ENCODE results near the gene ELP6. TPM values are rescaled to one million over a fixed set of nuclear protein-coding genes. Genes with fewer than 3 reads are reported as not detected.
A peak's percentile ranks its signal among the peaks of the same experiment; 100 is the strongest.

The ELP6 gene
- total and polyA plus RNA-seq, 7 experiments from 2014 or later, result 18.8 to 43.1 (median 32.0) TPM

DNA sequence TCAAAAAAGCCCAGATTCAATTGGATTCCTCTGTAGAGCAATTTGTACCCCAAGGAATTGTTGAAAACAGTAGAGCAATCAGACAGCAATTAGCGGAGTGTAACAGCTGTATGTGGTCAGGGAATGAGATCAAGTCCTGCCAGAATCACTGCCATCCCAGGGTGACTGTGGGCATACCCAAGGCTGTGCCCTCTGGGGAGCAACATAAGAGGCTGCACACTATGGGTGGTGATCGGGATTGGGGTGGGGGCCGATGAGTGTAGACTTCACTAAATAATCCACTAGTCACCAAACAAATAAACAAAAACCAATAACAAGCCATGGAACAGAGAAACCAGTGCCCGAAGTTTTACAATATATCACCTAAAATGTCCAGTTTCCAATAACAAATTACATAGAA lies 12.1 kb upstream of the ELP6 start:
- Histone ChIP-seq H3K4me3 (ENCODE audit: low read length) (no peak overlapping the region), H3K27me3 (ENCODE audit: control insufficient read depth in 2 of 2, insufficient read depth in 2 of 2, low read length in 2 of 2) (no peaks in the 10 kb centered on the region), H3K4me1 (ENCODE audit: control insufficient read depth in 2 of 2, insufficient read depth in 2 of 2, low read length in 2 of 2) (no peaks in the 10 kb centered on the region), H3K27ac (ENCODE audit: low read depth, low read length) (no peak overlapping the region), H3K36me3 (ENCODE audit: control insufficient read depth in 2 of 3, insufficient read depth in 3 of 3, low read length in 3 of 3) (no peaks in the 10 kb centered on the region), H3K9me3 (ENCODE audit: control insufficient read depth in 2 of 3, low read length in 3 of 3) (no peaks in the 10 kb centered on the region)
- Mint-ChIP-seq H3K9me3 (peaks cover 3 to 12% (median 5%) of the 10 kb centered on the region in 11 donors), H3K27me3 (peaks cover 0 to 5% (median 0%) of the 10 kb centered on the region in 5 donors), H3K36me3 (peaks cover 0 to 6% (median 0%) of the 10 kb centered on the region in 5 donors), H3K27ac (no peak overlapping the region), H3K4me3 (no peak overlapping the region), H3K4me1 (peaks cover 0 to 11% (median 0%) of the 10 kb centered on the region in 7 donors)
- intact Hi-C loops (cut with micrococcal nuclease), result loop anchor here (10.0 kb wide), 1 partner anchor 629 kb away; no protein-coding TSS in a partner anchor
- POLR2A ChIA-PET, result no interaction called here
- no peak for ATAC-seq
- DNase-seq, result no peak
- CTCF ChIA-PET, result no interaction called here

DNA sequence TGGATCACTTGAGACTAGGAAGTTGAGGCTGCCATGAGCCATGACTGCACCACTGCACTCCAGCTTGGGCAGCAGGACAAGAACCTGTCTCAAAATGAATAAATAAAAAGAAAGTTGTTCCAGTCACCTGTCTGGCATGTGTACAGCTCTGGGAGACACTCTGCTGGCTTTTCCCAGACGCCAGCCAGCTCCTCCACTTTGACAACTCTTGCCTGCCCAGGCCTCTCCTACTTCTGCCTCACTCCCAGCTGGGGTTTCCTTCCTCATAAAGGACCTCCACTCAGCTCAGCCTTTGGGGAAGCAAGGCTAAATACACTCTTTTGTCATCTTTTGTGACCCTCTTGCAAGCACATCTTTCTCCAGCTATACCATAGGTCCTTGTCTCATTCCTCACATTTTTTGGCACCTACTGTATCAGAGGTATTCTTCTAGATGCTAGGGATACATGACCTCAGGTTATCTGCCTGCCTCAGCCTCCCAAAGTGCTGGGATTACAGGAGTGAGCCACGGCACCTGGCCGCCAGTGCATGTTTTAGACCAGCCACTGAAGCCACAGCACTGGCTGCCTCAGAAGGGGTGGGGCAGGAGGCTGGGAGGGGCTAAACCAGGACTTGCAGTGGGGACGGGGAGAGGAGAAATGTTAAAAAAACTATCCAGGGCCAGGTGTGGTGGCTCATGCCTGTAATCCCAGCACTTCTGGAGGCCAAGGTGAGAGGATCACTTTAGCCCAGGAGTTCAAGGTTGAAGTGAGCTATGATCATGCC lies 10.0 kb upstream of the ELP6 start:
- DNase-seq, result no peak
- intact Hi-C loops (cut with micrococcal nuclease), result loop anchor here (2.0 to 10.0 kb wide), 2 partner anchors 467 to 631 kb away; no protein-coding TSS in a partner anchor
- CTCF ChIA-PET, result interaction anchor here (0.6 to 4.4 kb wide), 4 partner anchors 10 to 277 kb away, joined by 4 to 36 read pairs (median 4); partner anchors contain the start of gene ELP6

DNA sequence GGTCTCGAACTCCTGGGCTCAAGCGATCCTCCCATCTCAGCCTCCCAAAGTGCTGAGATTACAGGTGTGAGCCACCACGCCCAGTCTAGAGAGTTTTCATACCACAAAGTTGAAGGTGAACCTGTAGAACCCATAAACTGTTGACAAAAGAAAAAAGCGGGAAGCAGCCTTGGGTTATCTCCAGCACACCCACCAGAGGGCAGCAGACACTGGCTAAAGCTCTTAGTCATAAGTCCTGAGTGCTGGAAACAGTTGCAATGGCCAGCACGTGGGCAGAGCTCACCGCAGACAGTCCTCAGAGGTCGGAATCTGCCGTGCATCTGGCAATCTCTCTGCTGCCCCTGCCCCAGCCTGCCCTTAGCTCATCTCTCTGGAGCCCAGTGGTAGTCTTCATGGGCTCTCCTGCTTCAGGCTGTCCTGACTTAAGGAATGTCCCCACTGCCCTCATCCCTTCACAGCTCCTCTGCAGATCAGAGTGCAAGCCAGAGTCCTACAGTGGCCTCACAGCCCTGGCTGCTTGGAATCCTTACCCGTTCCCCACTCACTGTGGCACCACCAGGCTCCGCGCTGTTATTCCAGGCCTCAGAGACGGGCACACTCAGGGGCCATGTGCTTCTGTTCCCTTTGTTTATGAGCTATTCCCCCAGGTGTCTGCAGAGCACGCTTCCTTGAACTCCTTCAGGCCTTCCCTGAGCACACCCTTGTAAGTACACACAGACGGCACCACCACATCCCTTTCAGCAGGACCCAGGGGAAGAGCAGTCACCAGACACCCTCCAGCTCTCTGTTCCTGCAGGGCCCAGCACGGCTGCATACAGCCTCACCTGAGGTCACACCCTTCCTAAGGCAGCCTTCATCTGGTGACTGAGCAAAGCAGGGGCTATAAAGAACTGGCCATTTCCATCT lies 8.8 kb upstream of the ELP6 start:
- DNase-seq, result peak; percentile 36 to 75 (median 60)
- Mint-ChIP-seq H3K9me3 (peaks cover 0 to 4% (median 0%) of the 10 kb centered on the region in 11 donors), H3K4me3 (no peak overlapping the region), H3K4me1 (peaks cover 0 to 11% (median 0%) of the 10 kb centered on the region in 7 donors), H3K36me3 (no peaks in the 10 kb centered on the region), H3K27ac (peak overlapping the region in 2 of 9 donors; percentile 15 to 67), H3K27me3 (peaks cover 0 to 8% (median 0%) of the 10 kb centered on the region in 5 donors)
- Histone ChIP-seq H3K36me3 (ENCODE audit: control insufficient read depth in 2 of 3, insufficient read depth in 3 of 3, low read length in 3 of 3) (no peaks in the 10 kb centered on the region), H3K9me3 (ENCODE audit: control insufficient read depth in 2 of 3, low read length in 3 of 3) (no peaks in the 10 kb centered on the region), H3K27me3 (ENCODE audit: control insufficient read depth in 2 of 2, insufficient read depth in 2 of 2, low read length in 2 of 2) (no peaks in the 10 kb centered on the region), H3K4me1 (ENCODE audit: control insufficient read depth in 2 of 2, insufficient read depth in 2 of 2, low read length in 2 of 2) (no peaks in the 10 kb centered on the region), H3K4me3 (ENCODE audit: low read length) (no peak overlapping the region), H3K27ac (ENCODE audit: low read depth, low read length) (no peak overlapping the region)
- peak; percentile 97 for ATAC-seq
- ChIA-PET CTCF (interaction anchor here (0.5 to 4.4 kb wide), 19 partner anchors 9 to 1963 kb away, joined by 3 to 36 read pairs (median 4); partner anchors contain the start of genes DHX30, ELP6 and SMARCC1), POLR2A (interaction anchor here (0.7 to 1.5 kb wide), 5 partner anchors 103 to 303 kb away, joined by 3 to 7 read pairs (median 4); no protein-coding TSS in a partner anchor)
- intact Hi-C loops (cut with micrococcal nuclease), result loop anchor here (1.0 to 10.0 kb wide), 5 partner anchors 267 to 632 kb away; no protein-coding TSS in a partner anchor

More for the DNA sequence above, 10.0 kb upstream of the ELP6 start:
- Mint-ChIP-seq H3K9me3 (peaks cover 3 to 9% (median 5%) of the 10 kb centered on the region in 11 donors), H3K4me1 (peaks cover 0 to 11% (median 0%) of the 10 kb centered on the region in 7 donors), H3K27ac (no peak overlapping the region), H3K27me3 (peaks cover 0 to 5% (median 0%) of the 10 kb centered on the region in 5 donors), H3K4me3 (no peak overlapping the region), H3K36me3 (peaks cover 0 to 6% (median 0%) of the 10 kb centered on the region in 5 donors)
- Histone ChIP-seq H3K27ac (ENCODE audit: low read depth, low read length) (no peak overlapping the region), H3K4me1 (ENCODE audit: control insufficient read depth in 2 of 2, insufficient read depth in 2 of 2, low read length in 2 of 2) (no peaks in the 10 kb centered on the region), H3K9me3 (ENCODE audit: control insufficient read depth in 2 of 3, low read length in 3 of 3) (no peaks in the 10 kb centered on the region), H3K4me3 (ENCODE audit: low read length) (no peak overlapping the region), H3K36me3 (ENCODE audit: control insufficient read depth in 2 of 3, insufficient read depth in 3 of 3, low read length in 3 of 3) (no peaks in the 10 kb centered on the region), H3K27me3 (ENCODE audit: control insufficient read depth in 2 of 2, insufficient read depth in 2 of 2, low read length in 2 of 2) (no peaks in the 10 kb centered on the region)
- POLR2A ChIA-PET, result no interaction called here
- no peak for ATAC-seq

DNA sequence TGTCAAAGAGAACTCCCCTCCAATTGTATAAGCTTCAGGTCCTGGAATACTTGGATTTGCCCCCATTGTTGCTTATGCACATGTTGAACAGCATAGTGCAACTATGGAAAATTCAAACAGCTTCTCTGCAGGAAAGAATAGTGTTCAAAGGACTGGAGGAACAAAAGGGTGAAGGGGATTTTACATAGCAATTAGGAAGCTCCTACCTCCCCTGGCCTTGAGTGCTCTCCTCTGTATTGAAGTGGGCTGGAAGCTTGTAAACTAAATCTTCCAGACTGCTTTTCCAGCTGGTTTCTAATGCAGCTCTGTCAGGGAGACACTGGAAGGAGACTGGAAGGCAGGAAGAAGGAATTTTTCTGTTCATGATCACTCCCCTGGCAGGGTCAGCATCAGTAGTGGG lies 7.2 kb upstream of the ELP6 start:
- ATAC-seq (no peak), DNase-seq (no peak)
- no peaks in the 10 kb centered on the region for H3K27me3 ChIP-seq (ENCODE audit: control insufficient read depth in 2 of 2, insufficient read depth in 2 of 2, low read length in 2 of 2)
- Mint-ChIP-seq H3K4me1 (peaks cover 0 to 11% (median 0%) of the 10 kb centered on the region in 7 donors), H3K4me3 (no peak overlapping the region), H3K9me3 (peaks cover 0 to 1% (median 0%) of the 10 kb centered on the region in 11 donors), H3K27ac (no peak overlapping the region), H3K36me3 (no peaks in the 10 kb centered on the region), H3K27me3 (peaks cover 0 to 9% (median 0%) of the 10 kb centered on the region in 5 donors)
- H3K9me3 ChIP-seq (ENCODE audit: control insufficient read depth in 2 of 3, low read length in 3 of 3), result no peaks in the 10 kb centered on the region
- intact Hi-C loops (cut with micrococcal nuclease), result loop anchor here (10.0 kb wide), 1 partner anchor 634 kb away; no protein-coding TSS in a partner anchor
- H3K4me1 ChIP-seq (ENCODE audit: control insufficient read depth in 2 of 2, insufficient read depth in 2 of 2, low read length in 2 of 2), result no peaks in the 10 kb centered on the region
- no peak overlapping the region for H3K4me3 ChIP-seq (ENCODE audit: low read length)
- no peak overlapping the region for H3K27ac ChIP-seq (ENCODE audit: low read depth, low read length)
- ChIA-PET CTCF (interaction anchor here (0.6 to 4.4 kb wide), 5 partner anchors 8 to 305 kb away, joined by 4 to 36 read pairs (median 5); no protein-coding TSS in a partner anchor), POLR2A (interaction anchor here (0.6 to 0.7 kb wide), 2 partner anchors 9 to 71 kb away, joined by 3 read pairs; no protein-coding TSS in a partner anchor)
- H3K36me3 ChIP-seq (ENCODE audit: control insufficient read depth in 2 of 3, insufficient read depth in 3 of 3, low read length in 3 of 3), result no peaks in the 10 kb centered on the region

DNA sequence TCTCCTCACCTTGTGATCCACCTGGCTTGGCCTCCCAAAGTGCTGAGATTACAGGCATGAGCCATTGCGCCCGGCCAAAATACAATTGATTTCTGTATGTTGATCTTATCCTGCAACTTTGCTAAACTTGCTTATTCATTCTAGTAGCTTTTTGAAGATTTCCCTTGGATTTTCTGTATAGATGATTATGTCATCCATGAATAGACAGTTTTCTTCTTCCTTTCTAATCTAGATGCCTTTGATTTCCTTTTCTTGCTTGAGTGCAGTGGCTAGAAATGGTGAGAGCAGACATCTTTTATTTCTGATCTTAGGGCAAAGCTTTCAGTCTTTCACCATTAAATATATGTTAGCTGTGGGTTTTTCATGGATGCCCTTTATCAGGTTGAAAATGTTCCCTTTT lies 4.4 kb upstream of the ELP6 start:
- Mint-ChIP-seq H3K4me1 (peaks cover 5 to 15% (median 10%) of the 10 kb centered on the region in 7 donors), H3K27ac (no peak overlapping the region), H3K4me3 (no peak overlapping the region), H3K36me3 (no peaks in the 10 kb centered on the region), H3K27me3 (peaks cover 0 to 8% (median 0%) of the 10 kb centered on the region in 5 donors), H3K9me3 (peaks cover 0 to 5% (median 0%) of the 10 kb centered on the region in 11 donors)
- Histone ChIP-seq H3K4me3 (ENCODE audit: low read length) (no peak overlapping the region), H3K27ac (ENCODE audit: low read depth, low read length) (no peak overlapping the region), H3K36me3 (ENCODE audit: control insufficient read depth in 2 of 3, insufficient read depth in 3 of 3, low read length in 3 of 3) (peaks cover 0 to 7% (median 0%) of the 10 kb centered on the region in 3 experiments), H3K27me3 (ENCODE audit: control insufficient read depth in 2 of 2, insufficient read depth in 2 of 2, low read length in 2 of 2) (no peaks in the 10 kb centered on the region), H3K4me1 (ENCODE audit: control insufficient read depth in 2 of 2, insufficient read depth in 2 of 2, low read length in 2 of 2) (no peaks in the 10 kb centered on the region), H3K9me3 (ENCODE audit: control insufficient read depth in 2 of 3, low read length in 3 of 3) (no peaks in the 10 kb centered on the region)
- POLR2A ChIA-PET, result no interaction called here
- no peak for DNase-seq
- intact Hi-C loops (cut with micrococcal nuclease), result loop anchor here in 1 of 2 donors (10.0 kb wide), 1 partner anchor 1037 kb away; the partner anchor contains the start of gene PFKFB4
- CTCF ChIA-PET, result interaction anchor here (0.7 to 0.8 kb wide), 2 partner anchors 94 to 97 kb away, joined by 4 to 5 read pairs; no protein-coding TSS in a partner anchor
- no peak for ATAC-seq
